ENCODE data around the gene CAPN11. TPM values are rescaled to one million over a fixed set of nuclear protein-coding genes. Genes with fewer than 3 reads are reported as not detected.

CAPN11 gene
- total and polyA plus RNA-seq, 2 experiments from 2014 or later: 1.1 to 1.7 TPM

DNA sequence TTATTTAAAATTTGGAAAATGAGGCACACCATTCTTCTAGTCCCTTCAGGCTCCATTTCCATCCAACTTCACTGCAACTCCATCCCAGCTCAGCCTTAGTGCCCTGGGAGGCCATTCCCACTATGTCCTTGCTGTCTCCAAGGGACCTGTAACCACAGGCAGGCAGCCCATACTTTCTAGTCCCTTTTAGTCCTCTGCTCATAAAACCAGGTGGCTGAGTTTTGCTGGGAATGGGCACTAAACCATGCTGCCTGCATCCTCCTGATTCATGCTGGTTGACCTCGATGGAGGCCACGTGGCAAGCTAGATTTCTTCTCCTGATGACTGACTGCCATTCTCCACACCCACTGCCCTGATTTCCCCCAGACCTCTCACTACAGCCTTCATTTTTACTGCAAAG, 30.6 kb downstream of the CAPN11 start (continued):
- TF ChIP-seq, protein P1, sequence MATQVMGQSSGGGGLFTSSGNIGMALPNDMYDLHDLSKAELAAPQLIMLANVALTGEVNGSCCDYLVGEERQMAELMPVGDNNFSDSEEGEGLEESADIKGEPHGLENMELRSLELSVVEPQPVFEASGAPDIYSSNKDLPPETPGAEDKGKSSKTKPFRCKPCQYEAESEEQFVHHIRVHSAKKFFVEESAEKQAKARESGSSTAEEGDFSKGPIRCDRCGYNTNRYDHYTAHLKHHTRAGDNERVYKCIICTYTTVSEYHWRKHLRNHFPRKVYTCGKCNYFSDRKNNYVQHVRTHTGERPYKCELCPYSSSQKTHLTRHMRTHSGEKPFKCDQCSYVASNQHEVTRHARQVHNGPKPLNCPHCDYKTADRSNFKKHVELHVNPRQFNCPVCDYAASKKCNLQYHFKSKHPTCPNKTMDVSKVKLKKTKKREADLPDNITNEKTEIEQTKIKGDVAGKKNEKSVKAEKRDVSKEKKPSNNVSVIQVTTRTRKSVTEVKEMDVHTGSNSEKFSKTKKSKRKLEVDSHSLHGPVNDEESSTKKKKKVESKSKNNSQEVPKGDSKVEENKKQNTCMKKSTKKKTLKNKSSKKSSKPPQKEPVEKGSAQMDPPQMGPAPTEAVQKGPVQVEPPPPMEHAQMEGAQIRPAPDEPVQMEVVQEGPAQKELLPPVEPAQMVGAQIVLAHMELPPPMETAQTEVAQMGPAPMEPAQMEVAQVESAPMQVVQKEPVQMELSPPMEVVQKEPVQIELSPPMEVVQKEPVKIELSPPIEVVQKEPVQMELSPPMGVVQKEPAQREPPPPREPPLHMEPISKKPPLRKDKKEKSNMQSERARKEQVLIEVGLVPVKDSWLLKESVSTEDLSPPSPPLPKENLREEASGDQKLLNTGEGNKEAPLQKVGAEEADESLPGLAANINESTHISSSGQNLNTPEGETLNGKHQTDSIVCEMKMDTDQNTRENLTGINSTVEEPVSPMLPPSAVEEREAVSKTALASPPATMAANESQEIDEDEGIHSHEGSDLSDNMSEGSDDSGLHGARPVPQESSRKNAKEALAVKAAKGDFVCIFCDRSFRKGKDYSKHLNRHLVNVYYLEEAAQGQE (IDR thresholded peaks at IDR 0.05; ENCODE audit: unreplicated experiment): no peak
- TF ChIP-seq ZNF114 (CRISPR knock-in tag; IDR thresholded peaks at IDR 0.05): no peak

DNA sequence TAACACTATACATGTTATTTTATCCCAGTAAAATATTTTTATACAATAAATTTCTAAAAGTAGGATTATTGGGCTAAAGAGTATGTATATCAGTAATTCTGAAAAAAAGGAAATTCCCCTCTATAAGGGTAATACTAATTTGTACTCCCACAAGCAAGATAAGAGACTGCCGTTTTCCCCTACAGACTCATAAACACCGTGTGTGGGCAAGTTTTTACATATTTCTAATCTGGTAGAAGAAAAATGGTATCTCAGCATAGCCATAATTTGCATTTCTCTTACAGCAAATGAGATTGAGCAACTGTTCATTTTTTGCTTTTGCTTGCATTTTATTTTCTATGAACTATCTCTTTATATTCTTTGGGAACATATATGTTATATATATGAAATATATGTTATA, 32.1 kb downstream of the CAPN11 start:
- Histone ChIP-seq H3K4me1 (ENCODE audit: insufficient read depth) (peaks cover 14% of the 10 kb centered on the region), H4K20me1 (replicated peaks; ENCODE audit: insufficient read depth) (no peaks in the 10 kb centered on the region), H3K4me2 (no peak overlapping the region), H3K4me3 (no peak overlapping the region), H3K79me2 (replicated peaks; ENCODE audit: insufficient read depth) (no peaks in the 10 kb centered on the region), H3K36me3 (ENCODE audit: insufficient read depth) (no peaks in the 10 kb centered on the region), H3K9me2 (ENCODE audit: insufficient read depth) (no peaks in the 10 kb centered on the region), H3K27me3 (ENCODE audit: insufficient read depth) (no peaks in the 10 kb centered on the region), H3K27ac (ENCODE audit: low read depth) (no peak overlapping the region), H2AFZ (no peak overlapping the region), H3F3A (replicated peaks; ENCODE audit: low read depth) (0 out of 2 replicates have a peak, but pooled peaks cover 2% of the 10 kb centered on the region)
- Mint-ChIP-seq H3K9me3 (no peaks in the 10 kb centered on the region), H3K27me3 (ENCODE audit: insufficient read depth, low read depth, poor library complexity) (peaks cover 26% of the 10 kb centered on the region), H3K4me3 (no peak overlapping the region), H3K4me1 (peaks cover 19% of the 10 kb centered on the region), H3K27ac (no peak overlapping the region), H3K36me3 (ENCODE audit: low read depth) (no peaks in the 10 kb centered on the region)
- no peak for DNase-seq (ENCODE audit: low spot score)
- no peak for ATAC-seq
- no peak for TF ChIP-seq NANOG (IDR thresholded peaks at IDR 0.05; ENCODE audit: borderline replicate concordance)
- no peak for TF ChIP-seq EZH2phosphoT487 (IDR thresholded peaks at IDR 0.05; ENCODE audit: unreplicated experiment)
- no peak for TF ChIP-seq EZH2 (IDR thresholded peaks at IDR 0.05; ENCODE audit: low read depth, unreplicated experiment)
- no peak for TF ChIP-seq CREB1 (CRISPR knock-in tag; IDR thresholded peaks at IDR 0.05; ENCODE audit: low read depth)
- TF ChIP-seq JUNB (IDR thresholded peaks at IDR 0.05; ENCODE audit: unreplicated experiment): no peak
- TF ChIP-seq POLR2AphosphoS5 (IDR thresholded peaks at IDR 0.05; ENCODE audit: low read depth): no peak
- no peak for TF ChIP-seq ZNF331 (CRISPR knock-in tag; IDR thresholded peaks at IDR 0.05; ENCODE audit: low read depth)
- TF ChIP-seq CTCF (conservative IDR thresholded peaks at IDR 0.05; ENCODE audit: low read depth in 2 of 2): no peak
- TF ChIP-seq, protein P1 (IDR thresholded peaks at IDR 0.05; ENCODE audit: unreplicated experiment): no peak
- no peak for TF ChIP-seq ZNF114 (CRISPR knock-in tag; IDR thresholded peaks at IDR 0.05)

All from GM23338 (cell line).